Ishikawa (cell line): Measurements from ENCODE around the gene MYLK.
A peak's percentile ranks its signal among the peaks of the same experiment; 100 is the strongest.

Experiments
- CEBPB ChIP-seq: IDR thresholded peaks from 2 replicates; pipeline ENCODE4 v1.6.1; 2012
- CREB1 ChIP-seq: IDR thresholded peaks from 2 replicates; pipeline ENCODE4 v1.6.1; 2012; ENCODE audit warnings: low read depth
- EGR1 ChIP-seq: IDR thresholded peaks from 2 replicates; pipeline ENCODE4 v1.6.1; 2012
- EP300 ChIP-seq: IDR thresholded peaks from 2 replicates; pipeline ENCODE4 v1.6.1; 2012; ENCODE audit warnings: borderline replicate concordance
- FOXM1 ChIP-seq: IDR thresholded peaks from 2 replicates; pipeline ENCODE4 v1.6.1; 2012; ENCODE audit warnings: low read depth, borderline replicate concordance
- NFIC ChIP-seq: IDR thresholded peaks from 2 replicates; pipeline ENCODE4 v1.6.1; 2012
- RAD21 ChIP-seq: IDR thresholded peaks from 2 replicates; pipeline ENCODE4 v1.6.1; 2012; ENCODE audit warnings: low read depth
- TAF1 ChIP-seq: IDR thresholded peaks from 2 replicates; pipeline ENCODE4 v1.6.1; 2012; ENCODE audit warnings: low read depth, mild to moderate bottlenecking
- TCF12 ChIP-seq: IDR thresholded peaks from 2 replicates; pipeline ENCODE4 v1.6.1; 2012; ENCODE audit warnings: low read depth
- TEAD4 ChIP-seq: IDR thresholded peaks from 2 replicates; pipeline ENCODE4 v1.6.1; 2012
- YY1 ChIP-seq: IDR thresholded peaks from 2 replicates; pipeline ENCODE4 v1.6.1; 2012; ENCODE audit warnings: low read depth
- ZBTB7A ChIP-seq: IDR thresholded peaks from 2 replicates; pipeline ENCODE4 v1.6.1; 2012; ENCODE audit warnings: low read depth
- TF ChIP-seq, protein P1 (sequence below): IDR thresholded peaks from 2 replicates; pipeline ENCODE4 v1.6.1; 2012; ENCODE audit warnings: low read depth, mild to moderate bottlenecking
- TF ChIP-seq, protein P2 (sequence below): IDR thresholded peaks from 2 replicates; pipeline ENCODE4 v1.6.1; 2012
- TF ChIP-seq, protein P3 (sequence below): IDR thresholded peaks from 2 replicates; pipeline ENCODE4 v1.6.1; 2012

MYLK gene

DNA sequence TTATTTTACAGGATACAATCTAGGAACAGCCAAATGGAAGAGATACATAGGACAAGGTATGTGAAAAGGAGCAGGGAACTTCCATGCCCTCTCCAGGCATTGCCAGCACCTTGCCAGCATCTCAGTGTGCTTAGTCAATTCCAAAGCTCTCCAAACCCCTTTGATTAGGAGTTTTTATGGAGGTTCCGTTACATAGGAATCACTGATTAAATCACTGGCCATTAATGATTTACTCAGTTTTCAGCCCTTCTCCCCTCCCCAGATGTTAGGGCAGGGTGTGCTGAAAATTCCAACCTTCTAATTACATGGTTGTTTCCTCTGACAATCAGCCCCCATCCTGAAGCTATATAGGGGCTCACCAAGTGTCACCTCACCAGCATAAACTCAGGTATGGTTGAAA, 11.5 kb downstream of the MYLK start:
- TF ChIP-seq CEBPB (no peak), TAF1 (no peak), EP300 (no peak), YY1 (no peak), CREB1 (no peak), EGR1 (no peak), TCF12 (no peak), ZBTB7A (no peak), FOXM1 (no peak), RAD21 (no peak)
- TF ChIP-seq, protein P1, sequence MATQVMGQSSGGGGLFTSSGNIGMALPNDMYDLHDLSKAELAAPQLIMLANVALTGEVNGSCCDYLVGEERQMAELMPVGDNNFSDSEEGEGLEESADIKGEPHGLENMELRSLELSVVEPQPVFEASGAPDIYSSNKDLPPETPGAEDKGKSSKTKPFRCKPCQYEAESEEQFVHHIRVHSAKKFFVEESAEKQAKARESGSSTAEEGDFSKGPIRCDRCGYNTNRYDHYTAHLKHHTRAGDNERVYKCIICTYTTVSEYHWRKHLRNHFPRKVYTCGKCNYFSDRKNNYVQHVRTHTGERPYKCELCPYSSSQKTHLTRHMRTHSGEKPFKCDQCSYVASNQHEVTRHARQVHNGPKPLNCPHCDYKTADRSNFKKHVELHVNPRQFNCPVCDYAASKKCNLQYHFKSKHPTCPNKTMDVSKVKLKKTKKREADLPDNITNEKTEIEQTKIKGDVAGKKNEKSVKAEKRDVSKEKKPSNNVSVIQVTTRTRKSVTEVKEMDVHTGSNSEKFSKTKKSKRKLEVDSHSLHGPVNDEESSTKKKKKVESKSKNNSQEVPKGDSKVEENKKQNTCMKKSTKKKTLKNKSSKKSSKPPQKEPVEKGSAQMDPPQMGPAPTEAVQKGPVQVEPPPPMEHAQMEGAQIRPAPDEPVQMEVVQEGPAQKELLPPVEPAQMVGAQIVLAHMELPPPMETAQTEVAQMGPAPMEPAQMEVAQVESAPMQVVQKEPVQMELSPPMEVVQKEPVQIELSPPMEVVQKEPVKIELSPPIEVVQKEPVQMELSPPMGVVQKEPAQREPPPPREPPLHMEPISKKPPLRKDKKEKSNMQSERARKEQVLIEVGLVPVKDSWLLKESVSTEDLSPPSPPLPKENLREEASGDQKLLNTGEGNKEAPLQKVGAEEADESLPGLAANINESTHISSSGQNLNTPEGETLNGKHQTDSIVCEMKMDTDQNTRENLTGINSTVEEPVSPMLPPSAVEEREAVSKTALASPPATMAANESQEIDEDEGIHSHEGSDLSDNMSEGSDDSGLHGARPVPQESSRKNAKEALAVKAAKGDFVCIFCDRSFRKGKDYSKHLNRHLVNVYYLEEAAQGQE = no peak
- TF ChIP-seq, protein P2, sequence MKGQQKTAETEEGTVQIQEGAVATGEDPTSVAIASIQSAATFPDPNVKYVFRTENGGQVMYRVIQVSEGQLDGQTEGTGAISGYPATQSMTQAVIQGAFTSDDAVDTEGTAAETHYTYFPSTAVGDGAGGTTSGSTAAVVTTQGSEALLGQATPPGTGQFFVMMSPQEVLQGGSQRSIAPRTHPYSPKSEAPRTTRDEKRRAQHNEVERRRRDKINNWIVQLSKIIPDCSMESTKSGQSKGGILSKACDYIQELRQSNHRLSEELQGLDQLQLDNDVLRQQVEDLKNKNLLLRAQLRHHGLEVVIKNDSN = no peak
- TF ChIP-seq, protein P3, sequence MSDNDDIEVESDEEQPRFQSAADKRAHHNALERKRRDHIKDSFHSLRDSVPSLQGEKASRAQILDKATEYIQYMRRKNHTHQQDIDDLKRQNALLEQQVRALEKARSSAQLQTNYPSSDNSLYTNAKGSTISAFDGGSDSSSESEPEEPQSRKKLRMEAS = no peak

DNA sequence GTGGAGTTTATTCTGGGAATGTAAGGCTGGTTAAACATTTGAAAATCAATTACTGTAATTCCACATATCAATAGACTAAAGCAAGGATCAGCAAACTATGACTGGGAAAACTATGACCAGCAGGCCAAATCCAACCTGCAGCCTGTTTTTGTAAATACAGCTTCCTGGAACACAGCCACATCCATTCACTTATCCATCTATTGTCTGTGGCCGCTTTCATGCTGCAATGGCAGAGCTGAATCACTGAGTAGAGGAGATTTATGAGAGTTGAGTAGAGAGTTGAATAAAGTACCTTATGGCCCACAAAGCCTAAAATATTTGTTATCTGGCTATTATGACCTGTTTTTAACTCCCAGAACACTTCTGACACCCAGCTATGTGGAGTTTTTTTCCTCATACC, 12.2 kb downstream of the MYLK start:
- TF ChIP-seq CREB1 (no peak), NFIC (peak; percentile 60)

DNA sequence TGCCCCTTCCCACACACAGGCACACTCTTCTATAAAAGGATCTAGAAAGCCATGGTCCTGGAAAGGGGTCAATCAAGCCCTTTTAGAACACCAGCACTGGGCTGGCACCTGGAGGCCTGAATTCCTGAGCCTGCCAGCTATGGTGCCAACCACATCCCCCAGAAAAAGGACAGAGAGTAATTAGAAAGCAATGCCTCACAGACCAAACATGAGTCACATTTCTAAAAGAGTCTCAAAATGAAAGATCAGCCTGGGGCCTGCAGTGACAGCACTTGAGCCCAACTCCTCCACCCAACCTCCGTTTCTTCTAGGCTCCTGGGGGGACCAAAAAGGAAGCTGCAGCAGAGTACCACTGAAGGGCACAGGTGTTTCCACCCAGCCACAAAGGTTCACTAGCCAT, 14.1 kb downstream of the MYLK start:
- no peak for TF ChIP-seq ZBTB7A
- no peak for TF ChIP-seq TCF12
- TF ChIP-seq YY1 = no peak
- TF ChIP-seq, protein P3 = no peak
- no peak for TF ChIP-seq TAF1
- no peak for TF ChIP-seq CEBPB
- TF ChIP-seq, protein P1 = no peak
- TF ChIP-seq, protein P2 = no peak
- TF ChIP-seq RAD21 = no peak
- no peak for TF ChIP-seq TEAD4
- TF ChIP-seq EP300 = no peak
- no peak for TF ChIP-seq FOXM1
- TF ChIP-seq CREB1 = no peak
- no peak for TF ChIP-seq NFIC
- TF ChIP-seq EGR1 = no peak

DNA sequence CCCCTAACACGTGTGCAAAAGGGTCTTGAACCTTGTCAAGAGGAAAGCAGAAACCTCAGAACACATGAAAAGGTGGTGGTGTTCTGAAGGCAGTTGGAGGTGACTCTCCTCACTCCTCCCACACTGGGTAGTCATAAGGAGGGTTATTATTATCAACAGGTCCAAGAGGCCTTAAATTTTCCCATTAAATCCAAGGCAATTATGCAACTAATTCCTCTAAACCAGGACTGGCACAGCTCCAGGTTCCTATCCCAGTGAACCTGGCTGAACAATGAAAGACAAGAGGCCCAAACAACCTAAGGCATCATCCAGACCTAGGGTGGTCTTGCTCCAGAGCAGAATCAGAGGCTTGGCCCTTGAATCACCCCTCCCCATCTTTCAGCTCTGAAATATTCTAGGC, 15.0 kb downstream of the MYLK start:
- TF ChIP-seq FOXM1 (no peak), TAF1 (no peak), EGR1 (no peak), CREB1 (no peak), CEBPB (no peak), EP300 (no peak), RAD21 (no peak), TEAD4 (no peak), YY1 (no peak), TCF12 (no peak), ZBTB7A (no peak), NFIC (no peak)
- TF ChIP-seq, protein P2 = no peak
- TF ChIP-seq, protein P1 = no peak
- TF ChIP-seq, protein P3 = no peak
